GM19043 (cell line): ENCODE results near the gene CCNE1.
"Not testable (repeated sequence)": the region's sequence is repeated elsewhere in the genome, so short reads cannot be mapped to it uniquely, and the experiment has no call there.

Experiments
- ATAC-seq: cut with Tn5 transposase; IDR thresholded peaks from one replicate; pipeline ENCODE4 v1.9.1; 2021; ENCODE audit warnings: low read depth; ENCODE audit not compliant: unreplicated experiment

The CCNE1 gene

DNA sequence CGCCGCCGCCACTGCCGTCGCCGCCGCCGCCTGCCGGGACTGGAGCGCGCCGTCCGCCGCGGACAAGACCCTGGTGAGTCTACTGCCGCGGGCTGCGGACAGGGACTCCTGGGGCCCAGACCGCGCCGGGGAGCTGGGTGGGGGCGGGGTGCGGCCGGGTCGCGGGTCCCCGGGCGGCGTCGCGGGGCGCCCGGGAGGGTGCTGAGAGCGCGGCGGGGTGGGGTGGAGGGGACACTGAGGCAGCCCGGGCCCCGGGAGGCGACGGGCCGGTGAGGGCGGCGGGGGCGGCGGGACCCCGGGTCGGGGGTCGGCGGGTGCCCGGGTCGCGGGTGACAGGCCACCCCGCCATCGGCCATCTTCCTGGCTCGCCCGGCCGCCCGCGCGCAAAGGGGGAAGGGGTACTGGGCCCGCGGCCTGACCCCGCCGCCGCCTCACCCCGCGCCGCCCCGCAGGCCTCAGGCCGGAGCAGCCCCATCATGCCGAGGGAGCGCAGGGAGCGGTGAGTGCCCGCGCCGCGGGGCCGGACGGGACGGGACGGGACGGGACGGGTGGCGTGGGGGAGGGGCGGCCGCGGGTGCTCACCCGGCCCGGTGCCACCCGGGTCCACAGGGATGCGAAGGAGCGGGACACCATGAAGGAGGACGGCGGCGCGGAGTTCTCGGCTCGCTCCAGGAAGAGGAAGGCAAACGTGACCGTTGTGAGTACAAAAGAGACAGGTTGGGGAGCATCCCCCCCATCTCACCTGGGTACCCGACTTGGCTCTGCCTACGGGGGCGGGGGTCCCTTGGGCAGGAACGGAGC, 489 bp downstream of the CCNE1 start:
- ATAC-seq: no peak

DNA sequence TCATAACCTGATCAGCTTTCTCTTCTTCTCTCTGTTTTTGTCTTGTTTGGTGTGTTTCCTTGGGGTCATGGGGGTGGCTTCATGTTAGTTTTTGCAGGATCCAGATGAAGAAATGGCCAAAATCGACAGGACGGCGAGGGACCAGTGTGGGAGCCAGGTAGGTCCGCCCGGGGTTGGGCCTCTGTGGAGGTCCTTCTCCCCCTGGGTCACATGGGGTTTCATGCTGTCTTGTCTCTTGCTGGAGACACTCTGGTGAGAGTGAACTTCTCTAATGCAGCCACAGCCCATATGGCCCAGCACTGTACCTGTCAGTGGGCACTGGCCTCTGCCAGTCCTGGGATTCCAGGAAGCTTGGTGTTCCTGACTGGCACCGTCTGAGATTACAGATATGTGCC, 1.1 kb downstream of the CCNE1 start:
- no peak for ATAC-seq

DNA sequence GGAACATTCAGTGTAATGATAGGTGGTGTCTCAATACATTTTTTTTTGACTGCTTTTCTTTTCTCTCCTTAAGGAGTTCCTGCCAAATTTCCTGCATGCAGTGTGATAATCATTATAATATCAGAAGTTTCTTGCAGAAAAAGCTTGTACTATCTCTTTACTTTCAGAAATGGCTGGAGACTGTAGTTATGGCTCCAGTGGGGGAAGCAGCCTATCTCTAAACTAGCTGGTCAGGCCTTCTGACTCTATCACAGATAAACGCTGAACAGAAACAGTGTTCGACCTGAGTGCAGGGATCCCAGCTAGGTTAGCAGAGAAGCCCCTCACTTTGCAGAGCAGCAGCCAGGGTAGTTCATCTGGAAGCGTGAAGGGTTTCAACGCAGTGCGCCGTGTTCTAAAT, 1.9 kb downstream of the CCNE1 start:
- ATAC-seq: no peak

DNA sequence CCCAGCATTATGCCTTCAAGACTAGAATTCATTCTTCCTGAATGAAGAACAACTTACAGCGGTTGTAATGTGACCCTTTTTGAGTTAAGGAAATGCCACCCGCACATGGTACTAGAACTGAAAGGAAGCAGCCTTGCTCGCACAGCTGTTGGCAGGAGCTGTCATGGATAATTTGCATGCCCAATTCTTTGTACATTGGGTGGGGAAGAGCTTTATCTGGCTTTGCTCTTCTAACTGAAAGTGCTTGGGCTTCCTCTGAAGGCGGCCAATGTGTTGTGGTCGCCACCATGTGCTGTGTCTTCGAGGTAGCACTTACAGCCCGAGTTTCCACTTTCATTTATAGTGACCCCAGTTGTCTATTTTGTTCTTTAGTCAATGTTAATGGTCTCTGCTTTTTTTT, 3.4 kb downstream of the CCNE1 start:
- no peak for ATAC-seq

DNA sequence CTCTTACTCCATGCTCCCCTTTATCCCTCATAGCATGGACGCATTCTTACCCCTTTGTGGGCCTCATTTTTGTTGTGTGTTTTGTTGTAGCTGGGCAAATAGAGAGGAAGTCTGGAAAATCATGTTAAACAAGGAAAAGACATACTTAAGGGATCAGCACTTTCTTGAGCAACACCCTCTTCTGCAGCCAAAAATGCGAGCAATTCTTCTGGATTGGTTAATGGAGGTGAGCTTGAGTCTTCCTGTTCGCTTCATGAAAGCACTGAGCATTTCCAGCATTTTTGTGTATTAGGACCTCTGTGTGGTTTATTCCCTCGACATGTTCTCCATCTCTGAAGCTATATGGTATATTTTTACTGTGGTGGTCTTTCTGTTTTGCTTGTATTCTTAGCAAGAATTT, 5.5 kb downstream of the CCNE1 start:
- no peak for ATAC-seq

DNA sequence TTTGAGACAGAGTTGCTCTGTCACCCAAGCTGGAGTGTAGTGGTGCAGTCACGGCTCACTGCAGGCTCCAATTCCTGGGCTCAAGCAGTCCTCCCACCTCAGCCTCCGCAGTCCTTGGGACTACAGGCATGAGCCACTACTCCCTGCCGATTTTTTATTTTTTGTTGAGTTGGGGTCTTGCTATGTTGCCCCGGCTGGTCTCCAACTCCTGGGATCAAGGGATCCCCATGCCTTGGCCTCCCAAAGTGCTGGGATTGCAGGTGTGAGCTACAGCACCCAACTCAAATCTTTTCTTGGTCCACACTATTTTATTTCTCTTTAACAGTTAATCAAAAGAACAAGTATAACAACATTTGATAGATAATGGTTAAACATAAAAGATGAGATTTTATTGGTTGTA, 7.5 kb downstream of the CCNE1 start:
- no peak for ATAC-seq

DNA sequence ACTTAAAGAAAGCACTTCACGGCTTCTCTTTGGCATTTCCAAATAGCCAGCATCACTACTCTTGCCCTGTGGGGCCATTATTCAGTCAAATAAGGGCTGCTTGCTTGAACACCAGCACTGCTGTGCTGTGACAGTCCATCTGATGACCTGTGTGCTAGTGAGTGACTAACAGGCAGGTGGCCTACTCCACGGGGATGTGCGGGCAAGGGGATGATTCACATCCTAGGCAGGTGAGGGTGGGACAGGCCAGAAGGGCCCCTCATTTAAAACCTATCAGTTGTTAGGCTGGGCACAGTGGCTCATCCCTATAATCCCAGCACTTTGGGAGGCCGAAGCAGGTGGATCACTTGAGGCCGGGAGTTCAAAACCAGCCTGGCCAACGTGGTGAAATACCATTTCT, 8.2 kb downstream of the CCNE1 start:
- ATAC-seq: no peak

DNA sequence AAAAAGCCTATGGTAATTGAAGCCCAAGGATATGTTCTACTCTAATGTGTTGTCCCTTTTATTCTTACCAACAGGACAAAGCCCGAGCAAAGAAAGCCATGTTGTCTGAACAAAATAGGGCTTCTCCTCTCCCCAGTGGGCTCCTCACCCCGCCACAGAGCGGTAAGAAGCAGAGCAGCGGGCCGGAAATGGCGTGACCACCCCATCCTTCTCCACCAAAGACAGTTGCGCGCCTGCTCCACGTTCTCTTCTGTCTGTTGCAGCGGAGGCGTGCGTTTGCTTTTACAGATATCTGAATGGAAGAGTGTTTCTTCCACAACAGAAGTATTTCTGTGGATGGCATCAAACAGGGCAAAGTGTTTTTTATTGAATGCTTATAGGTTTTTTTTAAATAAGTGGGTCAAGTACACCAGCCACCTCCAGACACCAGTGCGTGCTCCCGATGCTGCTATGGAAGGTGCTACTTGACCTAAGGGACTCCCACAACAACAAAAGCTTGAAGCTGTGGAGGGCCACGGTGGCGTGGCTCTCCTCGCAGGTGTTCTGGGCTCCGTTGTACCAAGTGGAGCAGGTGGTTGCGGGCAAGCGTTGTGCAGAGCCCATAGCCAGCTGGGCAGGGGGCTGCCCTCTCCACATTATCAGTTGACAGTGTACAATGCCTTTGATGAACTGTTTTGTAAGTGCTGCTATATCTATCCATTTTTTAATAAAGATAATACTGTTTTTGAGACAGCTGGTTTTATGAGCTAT, 12.0 kb downstream of the CCNE1 start:
- no peak for ATAC-seq

DNA sequence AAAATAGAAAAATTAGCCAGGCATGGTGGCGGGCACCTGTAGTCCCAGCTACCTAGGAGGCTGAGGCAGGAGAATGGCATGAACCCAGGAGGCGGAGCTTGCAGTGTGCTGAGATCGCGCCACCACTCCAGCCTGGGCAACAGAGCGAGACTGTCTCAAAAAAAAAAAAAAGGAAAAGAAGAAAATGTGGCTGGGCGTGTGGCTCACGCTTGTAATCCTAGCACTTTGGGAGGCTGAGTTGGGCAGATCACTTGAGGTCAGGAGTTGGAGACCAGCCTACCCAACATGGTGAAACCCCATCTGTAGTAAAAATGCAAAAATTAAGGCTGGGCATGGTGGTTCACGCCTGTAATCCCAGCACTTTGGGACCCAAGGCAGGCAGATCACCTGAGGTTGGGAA, 13.5 kb downstream of the CCNE1 start:
- ATAC-seq: not testable (repeated sequence)

DNA sequence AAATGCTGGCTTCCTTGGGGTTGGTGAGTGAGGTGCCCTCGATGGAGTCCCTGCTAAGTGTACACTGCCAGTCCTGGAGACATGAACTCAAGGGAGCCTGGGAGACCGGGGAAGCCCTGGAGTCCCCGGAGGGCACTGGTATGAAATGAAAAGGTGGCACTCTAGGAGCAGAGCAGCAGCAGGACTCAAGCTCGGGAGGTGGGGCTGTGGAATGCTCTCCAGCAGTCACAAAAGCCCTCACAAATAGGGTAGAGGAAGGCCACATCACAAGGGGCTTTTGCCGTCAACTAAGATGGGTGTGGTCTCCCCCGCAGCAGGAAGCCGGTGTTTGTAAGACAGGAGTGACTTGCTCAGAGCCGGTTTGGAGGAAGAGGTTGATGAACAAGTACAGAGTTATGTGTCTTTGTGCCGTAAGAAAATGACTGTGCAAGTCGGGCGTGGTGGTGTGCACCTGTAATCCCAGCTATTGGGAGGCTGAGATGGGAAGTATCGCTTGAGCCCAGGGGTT, 19.3 kb downstream of the CCNE1 start:
- ATAC-seq: no peak

DNA sequence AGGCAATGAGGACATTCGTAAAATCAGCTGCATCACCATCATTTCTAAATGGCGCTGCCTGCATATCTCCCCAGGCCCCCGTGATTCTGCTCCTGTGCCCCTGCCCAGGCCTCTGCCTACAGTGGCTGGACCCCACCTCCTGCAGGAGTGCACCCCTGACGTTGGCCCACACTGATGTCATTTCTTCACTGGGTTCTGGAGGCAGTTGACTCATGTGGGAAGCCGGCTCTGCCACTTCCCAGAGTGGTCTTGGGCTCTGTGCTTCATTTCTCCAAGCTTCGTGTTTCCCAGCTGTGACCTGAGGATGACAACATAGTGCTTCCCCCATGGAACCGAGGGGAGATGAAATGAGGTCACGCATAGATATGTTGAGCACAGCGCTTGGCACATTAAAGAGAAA, 19.9 kb downstream of the CCNE1 start:
- no peak for ATAC-seq

DNA sequence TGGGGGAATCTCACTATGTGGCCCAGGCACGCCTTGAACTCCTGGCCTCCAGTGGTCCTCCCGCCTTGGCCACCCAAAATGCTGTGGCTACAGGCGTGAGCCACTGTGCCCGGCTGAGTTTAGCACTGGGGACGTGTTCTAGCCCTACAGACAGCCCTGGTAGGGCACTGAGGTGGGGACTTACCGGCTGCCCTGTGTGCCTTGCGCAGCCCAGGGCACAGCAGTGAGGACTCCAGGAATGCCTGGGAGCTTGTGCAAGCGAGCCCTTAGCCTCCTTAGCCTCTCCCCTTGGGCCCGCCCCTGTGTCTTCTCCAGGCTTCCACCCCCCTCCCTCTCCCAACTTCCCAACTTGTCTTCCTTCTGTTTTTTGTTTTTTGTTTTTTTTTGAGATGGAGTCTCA, 21.0 kb downstream of the CCNE1 start:
- ATAC-seq: no peak

DNA sequence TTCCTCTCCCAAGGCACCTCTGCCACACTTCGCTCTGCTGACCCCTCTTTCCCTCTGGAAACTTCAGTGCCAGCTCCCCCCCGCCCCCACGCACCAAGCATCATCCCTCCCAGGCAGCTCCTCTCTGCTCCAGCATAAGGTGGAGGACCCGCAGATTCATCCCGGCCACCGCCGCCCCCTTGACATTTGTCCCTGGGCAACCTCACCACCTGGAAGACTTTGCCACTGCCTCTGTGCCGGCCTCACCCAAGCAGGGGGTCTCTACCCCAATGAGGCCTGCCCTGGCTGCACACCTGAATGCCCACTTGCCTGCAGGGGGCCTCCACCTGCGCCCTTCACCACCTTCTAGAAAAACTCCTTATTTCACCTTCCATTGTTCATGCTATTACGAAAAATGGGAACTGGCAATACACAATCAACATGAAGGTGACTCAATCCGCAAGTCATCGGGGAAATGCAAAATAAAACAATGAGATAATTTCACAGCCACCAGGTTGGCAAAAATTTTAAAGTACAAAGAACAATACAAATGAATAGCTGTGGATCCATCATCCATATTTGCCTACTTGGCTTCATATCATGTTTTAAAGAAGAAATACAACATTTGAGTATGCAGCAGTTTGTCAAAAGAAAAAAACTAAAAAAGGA, 21.9 kb downstream of the CCNE1 start:
- ATAC-seq: no peak

DNA sequence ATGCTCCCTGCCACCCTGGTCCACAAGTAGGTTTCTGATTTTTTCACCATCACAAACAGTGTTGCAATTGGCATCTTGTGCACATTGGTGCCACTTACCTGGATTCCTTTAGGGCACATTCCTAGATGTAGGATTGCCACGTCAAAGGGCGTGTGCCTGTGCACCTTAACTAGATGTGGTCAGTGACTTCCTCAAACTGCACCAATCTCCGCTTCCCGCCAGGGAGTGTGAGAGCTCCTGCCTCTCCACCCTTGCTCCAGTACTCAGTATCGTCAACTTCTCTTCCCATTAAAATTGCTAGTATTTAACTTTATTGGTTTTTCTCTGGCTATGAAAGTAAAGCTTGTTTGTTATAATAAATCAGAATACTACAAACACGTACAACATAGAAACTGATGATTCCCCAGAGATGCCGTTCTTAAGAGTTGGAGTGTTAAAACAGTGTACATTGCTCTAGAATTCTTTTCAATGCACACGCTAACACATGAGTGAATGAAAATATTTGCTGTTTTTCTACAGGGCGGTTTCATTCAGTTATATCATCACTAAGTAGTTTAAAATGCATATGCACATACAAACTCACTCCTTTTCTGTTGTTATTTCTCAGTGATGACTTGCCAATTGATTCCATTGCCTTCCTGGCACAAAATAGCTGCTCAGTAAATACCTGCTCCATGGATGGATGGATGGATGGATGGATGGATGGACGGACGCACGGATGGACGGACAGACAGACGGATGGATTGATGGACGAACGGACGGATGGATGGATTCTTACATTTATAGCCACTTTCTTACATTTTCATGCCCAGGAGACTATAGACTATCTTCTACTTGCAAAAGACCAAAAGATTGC, 23.4 kb downstream of the CCNE1 start:
- no peak for ATAC-seq

DNA sequence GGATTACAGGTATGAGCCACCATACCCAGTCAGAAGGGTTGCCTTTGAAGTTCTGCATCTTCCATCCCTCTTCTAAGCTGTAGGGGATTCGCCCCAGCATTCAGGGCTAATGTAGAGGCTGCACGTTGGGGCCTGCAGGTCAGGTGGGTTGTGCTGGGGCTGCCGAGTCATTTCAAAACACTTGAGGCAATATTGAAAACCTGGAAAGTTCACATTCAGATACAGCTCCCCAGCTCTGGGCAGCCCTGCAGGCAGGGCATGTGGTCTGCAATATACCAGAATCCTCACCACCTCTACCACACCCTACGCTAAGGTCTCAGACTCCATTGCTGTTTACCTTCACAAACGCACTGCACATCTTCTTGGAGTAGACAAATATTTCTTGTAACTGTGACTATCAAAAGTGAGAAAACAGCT, 24.6 kb downstream of the CCNE1 start:
- ATAC-seq: peak; percentile 77

DNA sequence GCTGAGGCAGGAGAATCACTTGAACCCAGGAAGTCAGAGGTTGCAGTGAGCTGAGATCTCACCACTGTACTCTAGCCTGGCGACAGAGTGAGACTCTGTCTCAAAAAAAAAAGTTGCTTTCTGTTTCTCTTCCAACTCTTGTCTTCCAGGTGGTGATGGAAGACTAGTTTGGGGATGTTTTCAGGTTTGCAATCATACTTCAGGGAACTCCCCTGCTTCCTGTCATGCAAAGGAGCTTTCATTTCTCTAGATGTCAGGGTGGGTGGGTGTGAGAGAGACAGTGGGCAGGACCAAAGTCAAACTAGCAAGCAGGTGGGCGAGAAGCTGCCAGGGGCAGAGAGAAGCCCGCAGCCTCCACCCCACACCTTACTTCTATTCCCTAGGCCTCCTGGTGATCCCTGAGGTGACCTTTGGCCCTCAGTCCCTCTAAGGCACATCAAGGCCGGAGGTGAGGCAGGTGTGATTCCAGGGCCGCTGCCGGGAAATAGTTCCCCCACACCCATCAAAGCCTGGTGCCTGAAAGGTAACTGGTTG, 25.7 kb downstream of the CCNE1 start:
- ATAC-seq: peak; percentile 75

DNA sequence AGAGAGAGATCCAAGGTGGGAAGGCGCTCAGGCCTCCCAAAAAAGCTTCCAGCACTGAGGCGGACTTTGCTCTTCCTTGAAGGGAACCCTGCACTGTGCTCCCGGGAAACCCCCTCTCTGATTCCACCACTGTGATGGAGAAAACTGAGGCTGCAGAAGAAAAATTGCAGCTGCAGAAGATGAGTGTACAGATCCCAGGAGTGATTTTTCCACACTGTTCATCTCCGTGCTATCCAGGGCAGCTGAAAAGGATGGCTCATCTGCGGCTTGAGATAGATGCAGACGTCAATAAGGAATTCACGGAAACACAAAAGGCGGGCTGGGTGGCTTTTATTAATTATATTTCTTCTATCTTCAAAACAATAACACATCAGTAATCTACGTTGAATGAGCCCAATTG, 26.2 kb downstream of the CCNE1 start:
- ATAC-seq: no peak

DNA sequence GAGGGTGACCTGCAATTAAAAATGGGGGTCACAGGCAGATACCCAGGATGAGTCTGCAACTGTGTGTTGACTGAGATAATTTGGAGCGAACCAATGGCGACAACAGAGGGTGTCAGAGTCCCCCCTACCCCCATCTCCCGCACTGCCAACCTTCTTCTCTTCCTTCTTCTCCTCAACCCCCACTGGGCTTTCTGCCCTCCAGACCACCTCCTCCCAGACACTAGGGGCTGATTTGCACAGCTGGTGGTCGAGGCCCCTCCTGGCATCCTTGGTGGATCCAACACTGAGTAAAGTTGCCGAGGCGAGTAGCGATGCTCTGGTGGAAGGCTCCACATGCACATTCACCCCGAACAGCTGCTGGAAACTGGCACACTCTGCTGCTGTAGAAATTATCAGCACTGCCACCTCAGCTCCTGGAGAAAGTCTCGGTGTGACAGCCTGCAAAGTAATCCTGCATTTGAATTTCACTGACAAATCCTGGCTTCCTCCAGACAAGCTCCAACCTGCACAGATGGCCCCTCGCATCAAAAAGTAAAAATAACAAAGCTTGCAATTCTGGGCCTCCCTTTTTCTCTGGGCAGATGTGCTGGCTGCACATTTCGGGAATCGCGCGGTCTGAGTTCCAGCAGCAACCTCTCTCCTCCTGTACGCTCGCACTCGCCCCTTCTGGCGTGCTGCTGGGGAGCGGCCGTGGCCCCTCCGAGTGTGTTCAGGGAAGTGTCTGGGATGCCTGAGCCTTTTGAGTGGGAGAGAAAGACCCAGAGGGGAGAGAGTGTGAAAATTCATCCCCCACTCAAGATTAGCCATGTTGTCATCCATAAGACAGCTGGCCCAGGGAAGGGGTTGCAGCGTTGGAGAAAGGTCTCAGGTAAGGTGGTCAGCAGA, 28.5 kb downstream of the CCNE1 start:
- ATAC-seq: no peak

DNA sequence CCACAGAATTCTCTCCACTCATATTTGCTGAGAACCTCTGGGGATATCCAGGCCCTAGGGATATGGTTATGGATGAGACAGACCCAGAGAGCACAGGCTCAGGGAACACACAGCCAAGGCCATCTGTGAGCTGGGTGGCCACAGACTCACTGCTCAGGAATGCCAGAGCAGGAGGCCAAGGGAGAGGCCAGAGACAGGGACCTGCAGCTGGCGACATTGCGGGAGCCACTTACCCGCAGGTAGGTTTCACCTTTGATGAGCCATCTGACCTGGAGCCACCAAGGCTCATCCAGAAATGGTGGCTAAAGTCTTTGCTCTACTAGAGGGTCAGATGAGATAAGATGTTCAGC, 29.4 kb downstream of the CCNE1 start:
- ATAC-seq: no peak
